K562 (cell line): ENCODE results near the gene PPP1R15B. TPM values are rescaled to one million over a fixed set of nuclear protein-coding genes. Genes with fewer than 3 reads are reported as not detected.

ENCODE experiments used
- ATAC-seq: fragments of 200-7000 bp; cut with Tn5 transposase; 3 replicates; pipeline ENCODE4 v1.9.1; 2020; ENCODE audit warnings: moderate library complexity
- BruUV-seq: library from RNA; stranded (reverse); fragments of 400-500 nt; replicated peaks from 2 replicates; lab custom pipeline; 2021; lab: Mats Ljungman, UMichigan
- CTCF ChIA-PET: fragments of 300-600 bp; formaldehyde crosslinking; extraction: SDS; loops from one replicate; lab custom pipeline; 2021; ENCODE audit warnings: low intra/inter-chr PET ratio; lab: Yijun Ruan, JAX
- POLR2A ChIA-PET: fragments of 300-600, 350-650 bp; sonication (Branson Sonifier 250); formaldehyde crosslinking; extraction: SDS; loops from one replicate; lab custom pipeline; 2021; ENCODE audit warnings: antibody characterized with exemption, inconsistent platforms; lab: Yijun Ruan, JAX
- DNase-seq, 4 experiments: peaks; one replicate each; pipeline versions ENCODE4 v3.0.0 to v3.0.0-alpha.2; 2011 to 2018; ENCODE audit warnings: low spot score in 3 of 4, mixed read lengths in 3 of 4; ENCODE audit errors: extremely low read depth in 1 of 4
- FAIRE-seq: peaks from 2 replicates; lab custom pipeline; 2011; peaks lifted over from hg19 to GRCh38; lab: Jason Lieb, UNC
- H2AFZ ChIP-seq: 2 replicates; pipeline ENCODE4 v1.6.0; 2011; ENCODE audit warnings: low read depth, low read length, control low read depth, inconsistent platforms
- H3K27ac ChIP-seq: fragments of 200-600 bp; 3 replicates; pipeline ENCODE4 v1.8.0; 2011; ENCODE audit warnings: low read depth, mild to moderate bottlenecking, control low read depth, inconsistent platforms, low read length, moderate library complexity, mixed read lengths; ENCODE audit errors: extremely low read depth
- H3K27me3 ChIP-seq, 2 experiments: fragments of 300-600 bp in 1 of 2; 2 replicates in 1 of 2; 3 replicates in 1 of 2; pipeline versions ENCODE4 v1.6.0 to v1.8.0; 2011; ENCODE audit warnings: inconsistent platforms in 2 of 2, low read length in 2 of 2, mild to moderate bottlenecking in 1 of 2, mixed read lengths in 1 of 2, moderate library complexity in 1 of 2; ENCODE audit not compliant: control insufficient read depth in 2 of 2, insufficient read depth in 2 of 2
- H3K36me3 ChIP-seq: fragments of 300-600 bp; 3 replicates; pipeline ENCODE4 v1.8.0; 2011; ENCODE audit warnings: mild to moderate bottlenecking, low read length, inconsistent platforms; ENCODE audit not compliant: control insufficient read depth, insufficient read depth
- H3K4me1 ChIP-seq, 2 experiments: fragments of 200-600 bp in 1 of 2; replicated peaks in 1 of 2; 2 replicates in 1 of 2; 3 replicates in 1 of 2; pipeline versions ENCODE4 v1.5.1 to v1.8.0; 2011; ENCODE audit warnings: inconsistent platforms in 2 of 2, low read length in 2 of 2, mild to moderate bottlenecking in 1 of 2, mixed read lengths in 1 of 2, moderate library complexity in 1 of 2; ENCODE audit not compliant: control insufficient read depth in 2 of 2, insufficient read depth in 2 of 2
- H3K4me2 ChIP-seq: 2 replicates; pipeline ENCODE4 v1.6.1; 2011; ENCODE audit warnings: low read length, control low read depth, inconsistent platforms, mixed read lengths; ENCODE audit not compliant: insufficient read depth
- H3K4me3 ChIP-seq: fragments of 200-600 bp; sonication (generic), shearing (Covaris generic); 2 replicates; pipeline ENCODE4 v1.5.1; 2016; ENCODE audit warnings: control low read depth, inconsistent platforms
- H3K79me2 ChIP-seq: fragments of 200-600 bp; 3 replicates; pipeline ENCODE4 v1.8.0; 2011; ENCODE audit warnings: low read length, inconsistent platforms; ENCODE audit not compliant: control insufficient read depth, insufficient read depth
- H3K9ac ChIP-seq, 2 experiments: 2 replicates each; pipeline versions ENCODE4 v1.6.0 to v1.6.1; 2011; ENCODE audit warnings: low read depth in 2 of 2, low read length in 2 of 2, control low read depth in 1 of 2, inconsistent platforms in 1 of 2, mild to moderate bottlenecking in 1 of 2, mixed read lengths in 1 of 2; ENCODE audit not compliant: insufficient read depth in 1 of 2
- H3K9me1 ChIP-seq: one replicate; pipeline ENCODE4 v1.6.0; 2011; ENCODE audit warnings: inconsistent platforms, mild to moderate bottlenecking, low read length, moderate library complexity; ENCODE audit not compliant: control insufficient read depth, insufficient read depth
- H3K9me3 ChIP-seq: replicated peaks from 2 replicates; pipeline ENCODE4 v1.5.1; 2011; ENCODE audit warnings: low read depth, low read length, inconsistent platforms; ENCODE audit not compliant: control insufficient read depth, insufficient read depth
- H4K20me1 ChIP-seq: replicated peaks from 2 replicates; pipeline ENCODE4 v1.6.1; 2011; ENCODE audit warnings: low read length, inconsistent platforms, mixed read lengths; ENCODE audit not compliant: control insufficient read depth, insufficient read depth
- EHMT2 ChIP-seq: fragments of 450-650 bp; IDR thresholded peaks from 2 replicates; pipeline ENCODE4 v1.6.1; 2018; ENCODE audit warnings: antibody characterized with exemption
- MTA1 ChIP-seq: fragments of 450-650 bp; IDR thresholded peaks from 2 replicates; pipeline ENCODE4 v1.6.1; 2017; ENCODE audit warnings: borderline replicate concordance
- NFYB ChIP-seq: IDR thresholded peaks from 2 replicates; pipeline ENCODE4 v1.6.1; 2011; ENCODE audit warnings: mild to moderate bottlenecking, moderate library complexity; ENCODE audit not compliant: insufficient read length; ENCODE audit errors: extremely low read depth
- POLR2G ChIP-seq: fragments of 200-400 bp; formaldehyde crosslinking; IDR thresholded peaks from 2 replicates; pipeline ENCODE4 v1.6.1; 2017; ENCODE audit warnings: low read depth, mild to moderate bottlenecking, antibody characterized with exemption, low read length, moderate library complexity
- SRSF3 ChIP-seq: fragments of 200-400 bp; formaldehyde crosslinking; IDR thresholded peaks from 2 replicates; pipeline ENCODE4 v1.6.1; 2016; ENCODE audit warnings: mild to moderate bottlenecking, low read length, moderate library complexity; ENCODE audit not compliant: insufficient read depth
- ZNF124 ChIP-seq: sonication (generic); formaldehyde crosslinking; IDR thresholded peaks from 2 replicates; pipeline ENCODE4 v1.8.1; 2022; ENCODE audit warnings: missing genetic modification reagents
- ZNF766 ChIP-seq: fragments of 200-800 bp; sonication (Bioruptor generic); conservative IDR thresholded peaks from 2 replicates; pipeline ENCODE4 v1.6.1; 2016; ENCODE audit warnings: missing genetic modification characterization, missing compliant biosample characterization
- WGBS: fragments of 100-300 bp; shearing (Covaris generic); methylation state at CpG from one replicate; pipeline ENCODE4 v1.1.6; 2016; ENCODE audit warnings: low coverage, mixed read lengths; ENCODE audit not compliant: insufficient coverage; ENCODE audit errors: missing lambda C conversion rate; 5-methylcytosine and 5-hydroxymethylcytosine counted together
- in situ Hi-C: fragments of 300-500 bp; cut with MboI; formaldehyde crosslinking; loops from 4 replicates; pipeline ENCODE4 v1.15.0; 2018; ENCODE audit warnings: inconsistent platforms, mixed read lengths
- intact Hi-C: fragments of 100-400 bp; cut with micrococcal nuclease; formaldehyde crosslinking; loops from 2 replicates; pipeline ENCODE4 v1.14.2; 2022
- polyA plus RNA-seq, 8 experiments: library from polyadenylated mRNA; depleted of rRNA in 4 of 8; stranded (reverse) in 5 of 8; unstranded in 3 of 8; fragments of >200 nt; fragmentation: Nextera tagmentation in 2 of 8; fragmentation: Illumina TruSeq in 1 of 8; extraction: Ambion mirVana in 2 of 8; extraction: Trizol in 1 of 8; gene quantifications; 2 replicates each; pipeline versions ENCODE4 v1.2.1 to v1.2.3, GENCODE V29; 2011 to 2014; ENCODE audit warnings: inconsistent platforms in 1 of 8, missing spikeins in 1 of 8
- total RNA-seq, 7 experiments: library from RNA; depleted of rRNA in 6 of 7; stranded (reverse); fragments of >200 nt in 6 of 7; fragmentation: Illumina TruSeq in 2 of 7; extraction: Trizol in 2 of 7; gene quantifications; 2 replicates each; pipeline versions ENCODE4 v1.2.1 to v1.2.3, GENCODE V29; 2011 to 2021; ENCODE audit warnings: low replicate concordance in 1 of 7
- TF ChIP-seq, protein P1 (sequence below): fragments of 250-450 bp; sonication (Bioruptor Pico); IDR thresholded peaks from 2 replicates; pipeline ENCODE4 v1.8.0; 2022; ENCODE audit warnings: moderate library complexity, mild to moderate bottlenecking, inconsistent platforms
- TF ChIP-seq, protein P2 (sequence below), 2 experiments: fragments of 450-650 bp; formaldehyde crosslinking in 1 of 2; IDR thresholded peaks; 2 replicates each; pipeline versions ENCODE4 v1.4.0 to v1.6.1; 2014 to 2020; ENCODE audit warnings: mild to moderate bottlenecking in 2 of 2, borderline replicate concordance in 1 of 2, low read depth in 1 of 2

Gene PPP1R15B
- total and polyA plus RNA-seq, 9 of the 15 experiments (the other 6 are each of a cell fraction or from before 2014, with no cell fraction given), result 17.0 to 48.1 (median 30.8) TPM

DNA sequence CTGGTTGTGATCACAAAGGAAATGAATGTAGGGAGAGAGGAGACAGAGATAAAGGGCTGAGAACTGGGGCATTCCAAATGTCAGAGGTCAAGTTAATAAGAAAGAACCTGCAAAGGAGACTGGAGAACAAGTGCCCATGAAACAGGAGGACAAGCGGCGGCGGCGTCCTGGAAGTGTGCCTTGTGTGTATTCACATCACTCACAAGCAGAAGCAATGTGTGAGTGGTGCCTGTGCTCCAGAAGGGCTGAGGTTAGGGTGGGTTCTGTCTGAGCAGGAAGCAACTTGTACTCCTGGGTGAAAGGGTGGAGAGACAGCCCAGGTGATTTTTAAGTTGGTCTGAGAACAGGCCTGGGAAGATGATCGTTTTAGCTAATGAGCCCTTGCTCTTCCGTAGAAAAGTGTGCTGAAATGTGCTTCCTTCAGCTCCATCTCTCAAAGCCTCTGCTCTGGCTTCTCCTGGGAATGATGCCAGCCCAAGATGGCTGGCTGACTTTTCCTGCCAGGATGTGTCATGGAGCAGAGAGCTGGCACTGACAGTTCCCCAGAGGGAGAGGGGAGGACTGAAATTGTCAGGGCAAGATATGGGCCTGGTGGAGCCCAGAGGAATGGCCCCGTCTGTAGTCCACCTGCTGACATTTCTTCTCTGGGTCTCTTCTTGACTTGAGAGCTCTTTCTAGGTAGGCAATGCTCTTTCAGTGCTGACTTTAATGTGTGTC, 26.8 kb downstream of the PPP1R15B start (continued):
- TF ChIP-seq POLR2G, result no peak
- TF ChIP-seq ZNF124, result no peak
- TF ChIP-seq ZNF766, result no peak
- no peak for TF ChIP-seq SRSF3
- TF ChIP-seq, protein P1, sequence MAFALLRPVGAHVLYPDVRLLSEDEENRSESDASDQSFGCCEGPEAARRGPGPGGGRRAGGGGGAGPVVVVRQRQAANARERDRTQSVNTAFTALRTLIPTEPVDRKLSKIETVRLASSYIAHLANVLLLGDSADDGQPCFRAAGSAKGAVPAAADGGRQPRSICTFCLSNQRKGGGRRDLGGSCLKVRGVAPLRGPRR (CRISPR knock-in tag), result no peak
- TF ChIP-seq EHMT2, result no peak
- no peak for TF ChIP-seq MTA1
- no peak for TF ChIP-seq NFYB

DNA sequence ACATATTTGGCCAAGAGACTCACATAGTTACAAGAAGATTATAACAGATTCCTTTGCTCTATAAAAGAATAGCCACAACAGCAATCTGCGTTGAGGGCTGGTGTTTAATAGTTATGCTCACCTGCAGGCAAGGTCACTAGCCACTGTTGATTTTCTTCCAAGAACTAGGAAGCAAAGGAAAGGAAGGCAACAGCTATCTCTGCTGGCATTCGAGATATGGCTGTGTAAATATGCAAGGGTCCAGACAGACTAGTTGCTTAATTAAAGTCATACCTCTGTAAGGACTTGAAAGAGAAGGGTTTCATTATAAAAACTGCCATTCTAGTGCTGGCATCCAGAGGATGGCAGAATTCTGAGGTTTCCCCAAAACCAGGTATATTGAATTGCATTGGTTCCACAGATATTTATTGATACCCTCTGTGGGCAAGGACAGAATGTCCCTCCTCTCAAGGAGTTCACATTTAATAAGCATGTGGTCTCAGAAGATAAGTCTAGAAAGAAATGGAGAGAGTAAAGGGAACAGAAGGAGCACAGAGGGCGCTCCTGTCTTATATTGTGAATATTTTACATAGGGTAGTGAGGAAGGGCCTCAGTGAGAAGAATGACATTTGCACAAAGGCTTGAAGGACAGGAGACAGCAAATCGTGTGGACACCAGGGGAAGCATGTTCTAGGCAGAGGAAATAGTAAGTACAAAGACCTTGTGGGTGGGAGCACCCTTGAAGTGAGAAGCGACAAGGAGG, 28.3 kb downstream of the PPP1R15B start:
- WGBS, result 6% methylated on average over 5 of the region's 5 CpGs
- FAIRE-seq, result peak; percentile 6
- TF ChIP-seq, protein P2, sequence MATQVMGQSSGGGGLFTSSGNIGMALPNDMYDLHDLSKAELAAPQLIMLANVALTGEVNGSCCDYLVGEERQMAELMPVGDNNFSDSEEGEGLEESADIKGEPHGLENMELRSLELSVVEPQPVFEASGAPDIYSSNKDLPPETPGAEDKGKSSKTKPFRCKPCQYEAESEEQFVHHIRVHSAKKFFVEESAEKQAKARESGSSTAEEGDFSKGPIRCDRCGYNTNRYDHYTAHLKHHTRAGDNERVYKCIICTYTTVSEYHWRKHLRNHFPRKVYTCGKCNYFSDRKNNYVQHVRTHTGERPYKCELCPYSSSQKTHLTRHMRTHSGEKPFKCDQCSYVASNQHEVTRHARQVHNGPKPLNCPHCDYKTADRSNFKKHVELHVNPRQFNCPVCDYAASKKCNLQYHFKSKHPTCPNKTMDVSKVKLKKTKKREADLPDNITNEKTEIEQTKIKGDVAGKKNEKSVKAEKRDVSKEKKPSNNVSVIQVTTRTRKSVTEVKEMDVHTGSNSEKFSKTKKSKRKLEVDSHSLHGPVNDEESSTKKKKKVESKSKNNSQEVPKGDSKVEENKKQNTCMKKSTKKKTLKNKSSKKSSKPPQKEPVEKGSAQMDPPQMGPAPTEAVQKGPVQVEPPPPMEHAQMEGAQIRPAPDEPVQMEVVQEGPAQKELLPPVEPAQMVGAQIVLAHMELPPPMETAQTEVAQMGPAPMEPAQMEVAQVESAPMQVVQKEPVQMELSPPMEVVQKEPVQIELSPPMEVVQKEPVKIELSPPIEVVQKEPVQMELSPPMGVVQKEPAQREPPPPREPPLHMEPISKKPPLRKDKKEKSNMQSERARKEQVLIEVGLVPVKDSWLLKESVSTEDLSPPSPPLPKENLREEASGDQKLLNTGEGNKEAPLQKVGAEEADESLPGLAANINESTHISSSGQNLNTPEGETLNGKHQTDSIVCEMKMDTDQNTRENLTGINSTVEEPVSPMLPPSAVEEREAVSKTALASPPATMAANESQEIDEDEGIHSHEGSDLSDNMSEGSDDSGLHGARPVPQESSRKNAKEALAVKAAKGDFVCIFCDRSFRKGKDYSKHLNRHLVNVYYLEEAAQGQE (IDR thresholded peaks at IDR 0.05; ENCODE audit: borderline replicate concordance), result peak; percentile 50; the same call in 1 of the 2 replicates
- TF ChIP-seq, protein P2 (CRISPR knock-in tag; IDR thresholded peaks at IDR 0.05; ENCODE audit: low read depth), result no peak

More for the DNA sequence above, 28.3 kb downstream of the PPP1R15B start:
- H3K9me1 ChIP-seq, result no peaks in the 10 kb centered on the region
- in situ Hi-C loops, result no loop called here
- POLR2A ChIA-PET, result interaction anchor here (0.6 to 1.1 kb wide), 2 partner anchors 12 to 30 kb away, joined by 3 to 4 read pairs; no protein-coding TSS in a partner anchor
- no peaks in the 10 kb centered on the region for H3K36me3 ChIP-seq
- intact Hi-C loops, result loop anchor here (2.0 to 5.0 kb wide), 2 partner anchors 15 to 119 kb away; no protein-coding TSS in a partner anchor
- peaks cover under 1 to 3% of the 10 kb centered on the region in 2 experiments; a peak in 4 of 5 replicates for H3K4me1 ChIP-seq
- no TSS peak for BruUV-seq
- H4K20me1 ChIP-seq, result peaks cover 6% of the 10 kb centered on the region; the same call in 1 of the 2 replicates
- no peaks in the 10 kb centered on the region for H3K9me3 ChIP-seq
- H2AFZ ChIP-seq, result no peak overlapping the region
- no peak overlapping the region for H3K27ac ChIP-seq
- H3K79me2 ChIP-seq, result no peaks in the 10 kb centered on the region
- H3K4me3 ChIP-seq, result no peak overlapping the region
- H3K9ac ChIP-seq, result no peak overlapping the region
- DNase-seq (peak in 3 of 4 experiments; percentile 27 to 39 (median 30)), ATAC-seq (peak; percentile 84)
- CTCF ChIA-PET, result interaction anchor here (0.5 to 1.6 kb wide), 5 partner anchors 48 to 424 kb away, joined by 3 to 5 read pairs (median 4); no protein-coding TSS in a partner anchor
- H3K4me2 ChIP-seq, result no peak overlapping the region
- H3K27me3 ChIP-seq, result peaks cover 31% of the 10 kb centered on the region in 2 experiments
